ENCODE data around the gene DNALI1. TPM values are rescaled to one million over a fixed set of nuclear protein-coding genes. Genes with fewer than 3 reads are reported as not detected.
"Not testable (repeated sequence)": the region's sequence is repeated elsewhere in the genome, so short reads cannot be mapped to it uniquely, and the experiment has no call there.

Gene DNALI1
- total RNA-seq, 1 donor from 2014 or later: not detected

GRCh38 chr1:37533317-37534093 is 23.2 kb upstream of the DNALI1 start:
- Mint-ChIP-seq H3K36me3 (ENCODE audit: low read depth) (peaks cover 43% of the 10 kb centered on the region), H3K4me1 (peaks cover 1% of the 10 kb centered on the region), H3K4me3 (no peak overlapping the region), H3K9me3 (no peaks in the 10 kb centered on the region), H3K27ac (no peak overlapping the region), H3K27me3 (no peaks in the 10 kb centered on the region)
- intact Hi-C loops (cut with micrococcal nuclease): no loop called here
- POLR2A ChIA-PET: interaction anchor here (1.3 kb wide), 1 partner anchor 20 kb away, joined by 5 read pairs; no protein-coding TSS in a partner anchor
- CTCF ChIA-PET: no interaction called here
- TF ChIP-seq CTCF (IDR thresholded peaks at IDR 0.05): no peak
- DNase-seq (no peak), ATAC-seq (ENCODE audit: low read depth) (no peak)

- no peak for ATAC-seq (ENCODE audit: low read depth)
- no peak overlapping the region for H3K27ac Mint-ChIP-seq
- POLR2A ChIA-PET: no interaction called here
- no peaks in the 10 kb centered on the region for H3K27me3 Mint-ChIP-seq
- CTCF ChIA-PET: no interaction called here
- H3K4me1 Mint-ChIP-seq: peaks cover 1% of the 10 kb centered on the region
- intact Hi-C loops (cut with micrococcal nuclease): no loop called here
- TF ChIP-seq CTCF (IDR thresholded peaks at IDR 0.05): no peak
- no peak overlapping the region for H3K4me3 Mint-ChIP-seq
- peaks cover 75% of the 10 kb centered on the region for H3K36me3 Mint-ChIP-seq (ENCODE audit: low read depth)
- no peaks in the 10 kb centered on the region for H3K9me3 Mint-ChIP-seq
- DNase-seq: no peak
These were observed 19.4 kb upstream of the DNALI1 start for GRCh38 chr1:37537378-37537777.

GRCh38 chr1:37539154-37539553 is 17.6 kb upstream of the DNALI1 start:
- DNase-seq; H3K9me3 Mint-ChIP-seq; POLR2A ChIA-PET; H3K4me3 Mint-ChIP-seq; CTCF ChIA-PET; ATAC-seq (ENCODE audit: low read depth); H3K4me1 Mint-ChIP-seq; H3K27ac Mint-ChIP-seq; H3K27me3 Mint-ChIP-seq; intact Hi-C loops (cut with micrococcal nuclease): not testable (repeated sequence)
- H3K36me3 Mint-ChIP-seq (ENCODE audit: low read depth): peaks cover 80% of the 10 kb centered on the region

GRCh38 chr1:37540036-37540785 is 16.5 kb upstream of the DNALI1 start:
- TF ChIP-seq CTCF (IDR thresholded peaks at IDR 0.05): no peak
- intact Hi-C loops (cut with micrococcal nuclease): no loop called here
- no peak overlapping the region for H3K4me3 Mint-ChIP-seq
- ChIA-PET CTCF (no interaction called here), POLR2A (no interaction called here)
- no peaks in the 10 kb centered on the region for H3K27me3 Mint-ChIP-seq
- H3K36me3 Mint-ChIP-seq (ENCODE audit: low read depth): peaks cover 83% of the 10 kb centered on the region
- H3K9me3 Mint-ChIP-seq: no peaks in the 10 kb centered on the region
- ATAC-seq (ENCODE audit: low read depth): no peak
- H3K4me1 Mint-ChIP-seq: peaks cover 1% of the 10 kb centered on the region
- no peak for DNase-seq
- H3K27ac Mint-ChIP-seq: no peak overlapping the region

GRCh38 chr1:37544530-37544929 is 12.2 kb upstream of the DNALI1 start:
- Mint-ChIP-seq H3K4me3 (no peak overlapping the region), H3K4me1 (peaks cover 1% of the 10 kb centered on the region), H3K36me3 (ENCODE audit: low read depth) (peaks cover 78% of the 10 kb centered on the region), H3K9me3 (no peaks in the 10 kb centered on the region), H3K27me3 (no peaks in the 10 kb centered on the region), H3K27ac (no peak overlapping the region)
- TF ChIP-seq CTCF (IDR thresholded peaks at IDR 0.05): no peak
- ChIA-PET CTCF (no interaction called here), POLR2A (no interaction called here)
- intact Hi-C loops (cut with micrococcal nuclease): no loop called here
- no peak for ATAC-seq (ENCODE audit: low read depth)
- DNase-seq: no peak

Measured in activated B cell treated with CpG ODN at 0.5 μM for 24 hours (primary cell).